Measurements from ENCODE around the gene CTXND1.

The CTXND1 gene

GRCh38 chr15:80274996-80275395, 23.0 kb upstream of the CTXND1 start:
- H3K4me1 ChIP-seq (ENCODE audit: control insufficient read depth in 1 of 2, insufficient read depth in 2 of 2, low read length in 2 of 2), result no peaks in the 10 kb centered on the region
- no peaks in the 10 kb centered on the region for H3K36me3 ChIP-seq (ENCODE audit: control insufficient read depth in 1 of 2, insufficient read depth in 2 of 2, low read length in 2 of 2)
- peaks cover 0 to 5% of the 10 kb centered on the region in 2 donors for H3K9me3 ChIP-seq (ENCODE audit: control insufficient read depth in 1 of 2, low read length in 2 of 2)
- no peak overlapping the region for H3K4me3 ChIP-seq (ENCODE audit: low read depth in 1 of 2, low read length in 2 of 2)
- H3K27ac ChIP-seq (ENCODE audit: low read length), result no peak overlapping the region
- no peaks in the 10 kb centered on the region for H3K27me3 ChIP-seq (ENCODE audit: low read depth, low read length)

- H3K27ac ChIP-seq (ENCODE audit: low read length), result no peak overlapping the region
- H3K9me3 ChIP-seq (ENCODE audit: control insufficient read depth in 1 of 2, low read length in 2 of 2), result peaks cover 0 to 5% of the 10 kb centered on the region in 2 donors
- no peaks in the 10 kb centered on the region for H3K36me3 ChIP-seq (ENCODE audit: control insufficient read depth in 1 of 2, insufficient read depth in 2 of 2, low read length in 2 of 2)
- no peak overlapping the region for H3K4me3 ChIP-seq (ENCODE audit: low read depth in 1 of 2, low read length in 2 of 2)
- H3K27me3 ChIP-seq (ENCODE audit: low read depth, low read length), result no peaks in the 10 kb centered on the region
- H3K4me1 ChIP-seq (ENCODE audit: control insufficient read depth in 1 of 2, insufficient read depth in 2 of 2, low read length in 2 of 2), result no peaks in the 10 kb centered on the region
Observed at GRCh38 chr15:80274554-80274953, 22.5 kb upstream of the CTXND1 start.

- Histone ChIP-seq H3K36me3 (ENCODE audit: control insufficient read depth in 1 of 2, insufficient read depth in 2 of 2, low read length in 2 of 2) (no peaks in the 10 kb centered on the region), H3K27ac (ENCODE audit: low read length) (no peak overlapping the region), H3K9me3 (ENCODE audit: control insufficient read depth in 1 of 2, low read length in 2 of 2) (peaks cover 0 to 5% of the 10 kb centered on the region in 2 donors), H3K27me3 (ENCODE audit: low read depth, low read length) (no peaks in the 10 kb centered on the region), H3K4me1 (ENCODE audit: control insufficient read depth in 1 of 2, insufficient read depth in 2 of 2, low read length in 2 of 2) (no peaks in the 10 kb centered on the region), H3K4me3 (ENCODE audit: low read depth in 1 of 2, low read length in 2 of 2) (no peak overlapping the region)
Observed at GRCh38 chr15:80272987-80273386, 21.0 kb upstream of the CTXND1 start.

- Histone ChIP-seq H3K9me3 (ENCODE audit: control insufficient read depth in 1 of 2, low read length in 2 of 2) (peaks cover 0 to 5% of the 10 kb centered on the region in 2 donors), H3K4me1 (ENCODE audit: control insufficient read depth in 1 of 2, insufficient read depth in 2 of 2, low read length in 2 of 2) (no peaks in the 10 kb centered on the region), H3K36me3 (ENCODE audit: control insufficient read depth in 1 of 2, insufficient read depth in 2 of 2, low read length in 2 of 2) (no peaks in the 10 kb centered on the region), H3K27ac (ENCODE audit: low read length) (no peak overlapping the region), H3K4me3 (ENCODE audit: low read depth in 1 of 2, low read length in 2 of 2) (no peak overlapping the region), H3K27me3 (ENCODE audit: low read depth, low read length) (no peaks in the 10 kb centered on the region)
Observed at GRCh38 chr15:80270472-80270871, 18.5 kb upstream of the CTXND1 start.

DNA sequence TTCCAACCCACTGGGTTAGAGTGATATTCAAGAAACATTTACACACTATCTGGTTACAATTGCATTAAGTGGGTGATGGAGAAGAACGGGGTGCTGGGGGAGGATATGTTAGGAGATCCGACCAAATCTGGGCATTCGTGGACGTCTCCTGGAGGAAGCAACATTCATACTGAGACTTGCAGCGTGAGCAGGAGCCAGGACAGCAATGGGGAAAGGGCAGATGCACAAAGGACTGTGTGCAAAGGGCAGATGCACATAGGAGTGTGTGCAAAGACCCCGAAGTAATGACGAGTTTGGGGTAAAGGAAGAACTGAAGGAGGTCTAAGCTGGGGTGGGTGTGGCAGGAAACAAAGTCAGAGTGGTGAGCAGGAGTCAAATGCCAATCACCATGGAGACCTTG, 16.1 kb upstream of the CTXND1 start:
- Histone ChIP-seq H3K36me3 (ENCODE audit: control insufficient read depth in 1 of 2, insufficient read depth in 2 of 2, low read length in 2 of 2) (no peaks in the 10 kb centered on the region), H3K9me3 (ENCODE audit: control insufficient read depth in 1 of 2, low read length in 2 of 2) (no peaks in the 10 kb centered on the region), H3K4me1 (ENCODE audit: control insufficient read depth in 1 of 2, insufficient read depth in 2 of 2, low read length in 2 of 2) (no peaks in the 10 kb centered on the region), H3K27ac (ENCODE audit: low read length) (no peak overlapping the region), H3K4me3 (ENCODE audit: low read depth in 1 of 2, low read length in 2 of 2) (no peak overlapping the region), H3K27me3 (ENCODE audit: low read depth, low read length) (no peaks in the 10 kb centered on the region)

DNA sequence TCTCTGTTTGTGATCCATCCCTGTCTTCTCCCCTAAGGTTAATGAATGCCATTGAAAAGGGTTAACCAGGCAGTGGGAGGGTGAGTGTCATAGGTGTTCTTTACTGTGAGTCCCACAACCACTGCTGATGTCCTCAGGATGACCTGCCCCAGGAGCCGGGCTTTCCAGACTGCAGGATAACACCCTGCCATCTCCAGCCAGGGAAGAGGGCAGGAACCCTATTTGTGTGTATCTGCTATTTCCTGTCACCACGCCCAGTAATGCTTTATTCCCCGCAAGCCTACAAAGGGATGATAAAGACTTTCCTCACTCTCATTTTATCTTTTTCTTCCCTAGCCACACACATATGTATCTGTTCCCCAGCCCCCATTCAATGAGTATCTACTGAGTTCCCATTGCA, 15.6 kb upstream of the CTXND1 start:
- H3K4me3 ChIP-seq (ENCODE audit: low read depth in 1 of 2, low read length in 2 of 2), result no peak overlapping the region
- no peaks in the 10 kb centered on the region for H3K9me3 ChIP-seq (ENCODE audit: control insufficient read depth in 1 of 2, low read length in 2 of 2)
- no peaks in the 10 kb centered on the region for H3K4me1 ChIP-seq (ENCODE audit: control insufficient read depth in 1 of 2, insufficient read depth in 2 of 2, low read length in 2 of 2)
- no peak overlapping the region for H3K27ac ChIP-seq (ENCODE audit: low read length)
- H3K36me3 ChIP-seq (ENCODE audit: control insufficient read depth in 1 of 2, insufficient read depth in 2 of 2, low read length in 2 of 2), result no peaks in the 10 kb centered on the region
- no peaks in the 10 kb centered on the region for H3K27me3 ChIP-seq (ENCODE audit: low read depth, low read length)

GRCh38 chr15:80266745-80267144, 14.7 kb upstream of the CTXND1 start:
- Histone ChIP-seq H3K27ac (ENCODE audit: low read length) (no peak overlapping the region), H3K27me3 (ENCODE audit: low read depth, low read length) (no peaks in the 10 kb centered on the region), H3K9me3 (ENCODE audit: control insufficient read depth in 1 of 2, low read length in 2 of 2) (no peaks in the 10 kb centered on the region), H3K36me3 (ENCODE audit: control insufficient read depth in 1 of 2, insufficient read depth in 2 of 2, low read length in 2 of 2) (no peaks in the 10 kb centered on the region), H3K4me1 (ENCODE audit: control insufficient read depth in 1 of 2, insufficient read depth in 2 of 2, low read length in 2 of 2) (no peaks in the 10 kb centered on the region), H3K4me3 (ENCODE audit: low read depth in 1 of 2, low read length in 2 of 2) (no peak overlapping the region)

DNA sequence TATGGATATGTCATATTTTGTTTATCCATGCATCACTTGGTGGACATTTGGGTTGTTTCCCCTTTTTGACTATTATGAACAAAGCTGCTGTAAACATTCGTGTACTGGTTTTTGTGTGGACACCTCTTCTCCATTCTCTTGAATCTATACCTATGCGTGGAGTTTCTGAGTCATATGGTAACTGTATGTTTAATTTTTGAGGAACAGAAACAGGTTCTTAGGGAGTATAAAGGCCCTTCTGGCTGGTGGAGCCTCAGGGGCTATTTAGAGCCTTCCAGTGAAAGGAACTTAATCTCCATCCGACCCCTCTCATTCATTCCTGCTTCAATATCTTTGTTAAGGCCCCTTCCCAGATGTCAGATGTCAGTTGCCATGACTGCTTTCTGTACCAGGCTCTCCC, 14.1 kb upstream of the CTXND1 start:
- no peak overlapping the region for H3K27ac ChIP-seq (ENCODE audit: low read length)
- H3K4me3 ChIP-seq (ENCODE audit: low read depth in 1 of 2, low read length in 2 of 2), result no peak overlapping the region
- no peaks in the 10 kb centered on the region for H3K36me3 ChIP-seq (ENCODE audit: control insufficient read depth in 1 of 2, insufficient read depth in 2 of 2, low read length in 2 of 2)

DNA sequence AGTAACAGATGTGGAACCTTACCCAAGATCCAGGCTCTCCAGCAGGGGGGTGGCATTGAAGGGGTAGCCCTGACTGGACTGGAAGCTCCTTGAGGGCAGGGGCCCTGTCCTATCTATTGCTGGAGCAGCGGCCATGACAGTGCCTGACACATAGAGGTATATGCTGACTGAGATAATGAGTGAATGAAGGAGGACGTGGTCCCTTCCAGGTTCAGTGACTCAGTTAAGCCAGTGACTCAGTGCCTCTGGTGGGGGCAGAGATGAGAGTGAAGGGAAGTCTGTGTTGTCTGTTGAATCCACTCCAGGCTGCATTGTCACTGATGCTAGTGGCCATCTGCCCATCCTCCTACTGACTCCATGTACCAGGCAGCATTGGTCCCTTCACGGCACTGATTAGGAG, 13.0 kb upstream of the CTXND1 start:
- Histone ChIP-seq H3K27ac (ENCODE audit: low read length) (no peak overlapping the region), H3K4me1 (ENCODE audit: control insufficient read depth in 1 of 2, insufficient read depth in 2 of 2, low read length in 2 of 2) (no peaks in the 10 kb centered on the region), H3K9me3 (ENCODE audit: control insufficient read depth in 1 of 2, low read length in 2 of 2) (no peaks in the 10 kb centered on the region), H3K4me3 (ENCODE audit: low read depth in 1 of 2, low read length in 2 of 2) (no peak overlapping the region), H3K36me3 (ENCODE audit: control insufficient read depth in 1 of 2, insufficient read depth in 2 of 2, low read length in 2 of 2) (no peaks in the 10 kb centered on the region), H3K27me3 (ENCODE audit: low read depth, low read length) (peaks cover under 1% of the 10 kb centered on the region)

More for the DNA sequence above, 14.1 kb upstream of the CTXND1 start:
- Histone ChIP-seq H3K4me1 (ENCODE audit: control insufficient read depth in 1 of 2, insufficient read depth in 2 of 2, low read length in 2 of 2) (no peaks in the 10 kb centered on the region), H3K27me3 (ENCODE audit: low read depth, low read length) (no peaks in the 10 kb centered on the region), H3K9me3 (ENCODE audit: control insufficient read depth in 1 of 2, low read length in 2 of 2) (no peaks in the 10 kb centered on the region)

GRCh38 chr15:80264031-80264430, 12.0 kb upstream of the CTXND1 start:
- Histone ChIP-seq H3K9me3 (ENCODE audit: control insufficient read depth in 1 of 2, low read length in 2 of 2) (no peaks in the 10 kb centered on the region), H3K27ac (ENCODE audit: low read length) (no peak overlapping the region), H3K36me3 (ENCODE audit: control insufficient read depth in 1 of 2, insufficient read depth in 2 of 2, low read length in 2 of 2) (no peaks in the 10 kb centered on the region), H3K4me1 (ENCODE audit: control insufficient read depth in 1 of 2, insufficient read depth in 2 of 2, low read length in 2 of 2) (no peaks in the 10 kb centered on the region), H3K27me3 (ENCODE audit: low read depth, low read length) (peaks cover 3% of the 10 kb centered on the region), H3K4me3 (ENCODE audit: low read depth in 1 of 2, low read length in 2 of 2) (no peak overlapping the region)

DNA sequence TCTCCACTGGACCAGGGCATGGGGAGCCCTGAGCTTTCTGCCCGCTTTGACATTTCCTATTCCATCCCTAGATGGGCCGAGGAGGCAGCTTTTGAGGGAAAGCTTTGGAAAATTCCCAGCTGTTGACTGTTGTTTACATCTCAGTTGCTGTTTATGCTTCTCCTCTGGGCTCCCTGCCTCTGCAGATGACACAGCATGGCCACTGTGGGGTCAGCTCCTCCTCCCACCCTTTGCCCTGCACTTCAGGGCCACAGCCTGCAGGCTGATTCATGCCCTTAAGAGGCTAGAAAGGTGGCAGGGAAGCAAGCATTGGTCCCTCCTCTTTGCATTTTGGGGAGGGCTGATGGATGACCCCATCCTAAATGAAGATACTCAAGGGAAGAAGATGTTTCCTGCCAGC, 8.5 kb upstream of the CTXND1 start:
- H3K4me1 ChIP-seq (ENCODE audit: control insufficient read depth in 1 of 2, insufficient read depth in 2 of 2, low read length in 2 of 2), result no peaks in the 10 kb centered on the region
- no peaks in the 10 kb centered on the region for H3K36me3 ChIP-seq (ENCODE audit: control insufficient read depth in 1 of 2, insufficient read depth in 2 of 2, low read length in 2 of 2)
- no peaks in the 10 kb centered on the region for H3K9me3 ChIP-seq (ENCODE audit: control insufficient read depth in 1 of 2, low read length in 2 of 2)
- H3K27me3 ChIP-seq (ENCODE audit: low read depth, low read length), result peaks cover 3% of the 10 kb centered on the region
- no peak overlapping the region for H3K27ac ChIP-seq (ENCODE audit: low read length)
- no peak overlapping the region for H3K4me3 ChIP-seq (ENCODE audit: low read depth in 1 of 2, low read length in 2 of 2)

DNA sequence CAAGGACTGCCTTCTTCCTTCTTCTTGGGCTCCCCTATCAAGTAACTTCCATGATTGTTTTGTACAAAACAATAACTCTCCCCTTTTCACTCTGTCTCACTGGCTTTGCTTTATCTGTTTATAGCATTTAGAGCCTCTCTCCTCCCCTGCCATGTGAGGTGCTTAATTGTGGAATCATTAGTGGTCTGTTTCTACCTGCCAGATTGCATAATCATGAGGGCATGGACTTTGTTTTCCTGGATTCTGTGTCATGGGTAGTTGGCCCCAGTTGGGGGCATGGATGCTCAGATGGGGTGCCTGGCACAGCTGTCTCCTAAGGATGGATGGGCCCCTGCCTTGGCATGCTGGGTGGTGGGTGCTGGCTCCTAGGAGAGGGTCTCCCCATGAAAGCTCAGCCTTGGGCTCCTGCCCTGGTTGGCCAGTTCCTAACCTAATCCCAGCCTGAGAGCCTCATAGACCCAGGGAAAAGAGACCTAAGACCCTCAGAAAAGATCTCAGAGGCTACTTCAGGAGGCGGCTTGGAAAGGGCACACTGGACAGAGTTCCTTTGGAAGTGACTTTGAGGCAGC, 8.0 kb upstream of the CTXND1 start:
- Histone ChIP-seq H3K27ac (ENCODE audit: low read length) (no peak overlapping the region), H3K9me3 (ENCODE audit: control insufficient read depth in 1 of 2, low read length in 2 of 2) (no peaks in the 10 kb centered on the region), H3K4me1 (ENCODE audit: control insufficient read depth in 1 of 2, insufficient read depth in 2 of 2, low read length in 2 of 2) (no peaks in the 10 kb centered on the region), H3K4me3 (ENCODE audit: low read depth in 1 of 2, low read length in 2 of 2) (no peak overlapping the region), H3K27me3 (ENCODE audit: low read depth, low read length) (peaks cover 3% of the 10 kb centered on the region), H3K36me3 (ENCODE audit: control insufficient read depth in 1 of 2, insufficient read depth in 2 of 2, low read length in 2 of 2) (no peaks in the 10 kb centered on the region)

All from muscle layer of duodenum (tissue), 2 donors.